Fibroblast of peridontal ligament (primary cell): ENCODE measurements around the gene PLB1.

Experiments used
- DNase-seq: peaks from one replicate; pipeline ENCODE4 v3.0.0-alpha.2; 2010; ENCODE audit errors: extremely low read depth

Gene PLB1

DNA sequence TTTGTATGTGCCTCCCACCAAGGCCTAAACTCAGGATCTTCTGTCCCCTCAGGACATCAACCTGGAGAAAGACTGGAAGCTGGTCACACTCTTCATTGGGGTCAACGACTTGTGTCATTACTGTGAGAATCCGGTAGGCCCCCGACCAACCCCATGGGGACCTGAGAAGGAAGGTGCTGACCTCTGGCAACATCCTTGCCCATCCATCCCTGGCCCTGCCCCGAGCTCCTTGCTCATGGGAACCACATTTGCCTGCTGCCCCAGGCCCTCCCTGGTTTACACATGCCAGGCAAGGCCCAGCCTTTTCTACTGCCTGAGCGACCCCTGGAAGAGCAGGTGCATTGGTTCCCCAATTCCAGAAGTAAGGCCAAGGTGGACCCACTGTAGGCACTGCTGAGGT is 130.5 kb downstream of the PLB1 start:
- no peak for DNase-seq

DNA sequence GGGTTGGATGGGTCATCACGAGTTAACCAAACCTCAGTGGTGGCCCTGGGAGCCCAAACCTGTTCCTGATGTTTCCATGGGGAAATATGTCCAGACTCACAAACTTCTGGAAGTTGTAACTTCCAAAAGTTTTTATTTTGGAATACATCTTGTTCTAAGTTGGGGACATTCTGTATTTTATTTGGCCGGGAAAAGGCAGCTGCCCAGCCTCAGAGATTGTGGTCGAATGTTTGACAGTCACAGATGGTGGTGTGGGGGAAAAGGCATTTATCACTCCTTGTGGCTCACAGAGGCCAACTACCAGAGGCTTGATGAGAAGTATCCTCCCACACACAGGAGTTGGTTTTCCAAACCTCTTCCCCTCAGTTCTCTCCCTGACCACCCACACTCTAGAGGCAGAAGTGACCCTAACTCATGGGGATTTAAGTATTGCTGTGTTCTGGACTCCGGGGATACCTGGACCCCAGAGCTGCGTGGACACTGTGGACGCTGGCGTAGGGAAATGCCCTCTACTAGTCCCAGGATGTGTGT is 131.1 kb downstream of the PLB1 start:
- no peak for DNase-seq

DNA sequence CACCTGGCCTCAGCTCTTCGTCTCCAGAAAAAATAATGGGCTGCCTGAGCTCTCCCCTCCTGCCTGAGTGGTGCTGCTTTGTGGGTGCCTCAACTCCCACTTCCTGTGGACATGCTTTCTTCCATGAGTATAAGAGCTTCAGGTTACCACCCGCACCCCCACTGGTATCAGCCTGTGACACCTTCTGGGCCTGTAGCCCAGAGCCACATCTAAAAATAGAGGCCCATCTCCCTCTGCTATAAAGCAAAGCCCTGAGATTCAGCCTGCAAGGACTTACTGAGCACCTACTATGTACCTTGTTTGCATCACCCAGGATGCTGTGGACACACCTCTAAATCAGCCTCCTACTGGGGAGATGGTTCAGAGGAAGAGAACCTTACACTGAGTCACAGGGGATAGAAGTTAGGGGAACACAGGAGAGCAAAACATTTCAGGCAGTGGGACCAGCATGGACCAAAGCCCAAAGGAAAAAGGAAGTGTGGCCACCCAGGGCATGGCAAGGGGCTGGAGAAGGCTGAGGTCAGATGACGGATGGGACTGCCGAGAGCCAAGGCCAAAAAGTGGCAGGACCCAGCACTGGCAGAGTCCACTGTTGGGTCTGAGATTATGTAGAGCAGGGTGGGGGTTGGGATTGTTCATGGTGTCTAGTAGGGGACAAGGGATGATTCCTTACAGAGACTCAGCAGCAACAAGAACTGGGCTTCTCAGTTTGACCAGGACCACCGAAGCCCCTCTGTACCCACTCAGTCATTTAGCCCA is 132.0 kb downstream of the PLB1 start:
- DNase-seq = no peak

DNA sequence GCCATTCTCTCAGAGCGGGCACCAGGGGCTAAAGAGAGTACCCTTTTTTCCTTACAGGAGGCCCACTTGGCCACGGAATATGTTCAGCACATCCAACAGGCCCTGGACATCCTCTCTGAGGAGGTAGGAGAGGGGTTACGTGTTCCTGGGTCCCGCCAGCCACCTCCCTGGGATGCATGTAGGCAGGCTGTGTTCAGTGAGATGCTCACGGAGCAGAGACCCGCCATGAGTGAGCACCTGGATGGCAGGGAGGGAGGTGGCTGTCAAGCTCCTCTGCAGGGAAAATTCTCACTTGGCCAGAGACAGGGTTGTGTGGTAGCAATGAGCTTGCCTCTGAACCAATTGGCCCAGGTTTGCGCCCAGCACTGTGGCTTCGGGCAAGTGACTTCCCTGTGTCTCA is 132.6 kb downstream of the PLB1 start:
- DNase-seq = no peak

DNA sequence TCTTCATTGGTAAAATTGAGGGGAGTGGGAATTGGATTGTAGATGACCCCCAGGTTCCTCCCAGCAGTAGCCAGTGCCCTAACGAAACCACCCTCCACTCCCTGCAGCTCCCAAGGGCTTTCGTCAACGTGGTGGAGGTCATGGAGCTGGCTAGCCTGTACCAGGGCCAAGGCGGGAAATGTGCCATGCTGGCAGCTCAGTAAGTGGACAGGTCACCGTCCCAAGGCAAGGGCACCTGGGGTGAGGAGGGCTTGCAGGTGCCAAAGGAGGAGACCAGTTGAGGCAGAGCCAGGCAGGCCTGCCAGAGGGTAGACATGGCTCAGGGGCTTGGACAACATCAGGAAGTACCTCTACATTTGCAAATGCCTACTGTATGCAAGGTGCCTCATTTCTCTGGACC is 133.1 kb downstream of the PLB1 start:
- DNase-seq = no peak

DNA sequence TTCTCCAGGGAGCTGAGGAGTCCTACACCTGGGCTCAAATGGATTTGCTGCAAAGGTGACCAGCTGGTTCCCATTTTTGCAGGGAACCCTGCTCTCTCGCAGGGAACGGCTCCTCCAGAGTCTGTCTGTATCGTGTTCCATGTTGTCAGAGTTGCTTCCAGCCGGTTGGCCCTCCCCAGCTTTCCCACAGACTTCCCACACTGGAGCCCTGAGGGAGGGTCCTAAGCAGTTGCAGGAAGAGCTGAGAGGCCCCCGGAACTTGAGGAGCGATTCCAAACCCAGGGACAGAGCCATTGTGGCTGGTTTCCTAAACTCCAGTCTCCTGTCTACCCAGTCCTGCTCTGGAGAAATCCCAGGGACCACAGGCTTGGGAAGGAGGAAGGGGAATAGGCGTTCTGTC is 134.1 kb downstream of the PLB1 start:
- DNase-seq = no peak

DNA sequence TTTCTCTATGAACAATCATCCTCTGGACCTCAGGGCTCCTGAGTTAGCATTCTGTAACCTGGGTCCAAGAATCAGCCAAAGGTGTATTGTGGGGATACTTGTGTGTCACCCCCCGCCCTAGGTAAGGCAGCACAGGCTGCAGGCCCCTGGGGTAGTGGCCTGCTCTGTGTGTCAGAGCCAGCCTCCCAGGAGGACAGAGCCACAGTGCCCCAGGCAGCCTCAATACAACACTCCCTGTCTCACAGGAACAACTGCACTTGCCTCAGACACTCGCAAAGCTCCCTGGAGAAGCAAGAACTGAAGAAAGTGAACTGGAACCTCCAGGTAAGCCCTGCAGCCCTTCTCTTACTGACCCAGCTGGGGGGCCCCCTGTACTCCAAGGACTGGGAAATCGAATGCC is 134.5 kb downstream of the PLB1 start:
- DNase-seq = no peak

DNA sequence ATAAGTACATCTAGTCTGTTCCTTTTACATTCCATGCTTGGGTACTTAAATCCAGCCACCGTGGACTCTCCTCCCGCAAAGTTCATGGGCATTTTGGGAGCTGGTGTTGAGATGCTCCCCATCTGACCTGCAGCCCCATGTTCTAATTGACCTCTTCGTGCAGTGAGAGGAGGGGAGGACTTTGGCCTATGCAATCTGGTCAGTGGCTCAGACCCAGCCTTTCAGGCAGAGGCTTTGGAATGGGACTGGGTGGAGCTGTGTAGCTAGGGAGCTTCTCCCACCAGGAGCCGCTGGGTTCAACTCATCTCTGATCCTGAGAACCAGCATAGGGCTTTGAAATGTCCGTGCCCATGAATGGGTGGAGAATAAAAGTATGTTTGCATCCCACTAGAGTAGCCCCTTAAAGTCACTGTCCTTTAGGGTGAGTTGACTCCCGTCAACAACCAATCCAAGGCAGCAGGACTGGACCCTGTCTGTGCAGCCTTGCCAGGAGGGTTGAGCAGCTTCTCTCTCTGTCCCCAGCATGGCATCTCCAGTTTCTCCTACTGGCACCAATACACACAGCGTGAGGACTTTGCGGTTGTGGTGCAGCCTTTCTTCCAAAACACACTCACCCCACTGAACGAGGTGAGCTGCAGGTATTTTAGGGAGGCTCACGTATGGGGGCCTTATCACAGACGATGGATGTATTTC is 135.8 kb downstream of the PLB1 start:
- no peak for DNase-seq

DNA sequence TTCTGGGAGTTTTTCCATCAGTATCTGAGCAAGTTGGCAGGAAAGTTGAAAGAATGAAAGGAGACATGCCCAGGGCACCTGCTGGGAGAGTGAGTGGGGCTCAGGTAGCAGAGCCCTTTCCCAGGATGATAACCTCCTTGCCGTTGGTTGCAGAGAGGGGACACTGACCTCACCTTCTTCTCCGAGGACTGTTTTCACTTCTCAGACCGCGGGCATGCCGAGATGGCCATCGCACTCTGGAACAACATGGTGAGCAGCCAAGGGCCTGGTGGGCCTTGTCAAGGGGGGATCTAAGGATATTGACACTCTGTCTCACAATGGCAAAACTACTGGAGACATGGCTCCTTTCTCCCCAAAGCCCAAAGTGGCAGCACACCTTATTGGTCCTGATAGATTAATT is 136.9 kb downstream of the PLB1 start:
- DNase-seq = no peak

DNA sequence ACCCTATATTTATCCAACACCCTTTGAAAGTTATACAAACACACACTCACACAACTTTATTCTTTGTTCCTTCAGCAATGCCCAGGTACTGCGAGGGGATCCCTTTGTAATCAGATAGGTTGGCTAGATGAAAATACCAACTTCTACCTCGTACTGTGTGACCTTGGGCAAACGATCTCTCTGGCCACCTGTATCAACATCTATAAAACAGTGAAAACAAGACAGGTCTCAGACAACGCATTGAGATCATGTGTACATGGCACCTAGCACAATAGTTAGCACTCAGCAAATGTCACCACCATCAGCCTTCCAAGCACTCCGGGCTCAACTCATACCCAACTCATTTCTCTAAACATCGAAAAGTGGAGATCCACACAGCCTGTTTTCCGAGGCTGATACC is 137.3 kb downstream of the PLB1 start:
- DNase-seq = no peak

DNA sequence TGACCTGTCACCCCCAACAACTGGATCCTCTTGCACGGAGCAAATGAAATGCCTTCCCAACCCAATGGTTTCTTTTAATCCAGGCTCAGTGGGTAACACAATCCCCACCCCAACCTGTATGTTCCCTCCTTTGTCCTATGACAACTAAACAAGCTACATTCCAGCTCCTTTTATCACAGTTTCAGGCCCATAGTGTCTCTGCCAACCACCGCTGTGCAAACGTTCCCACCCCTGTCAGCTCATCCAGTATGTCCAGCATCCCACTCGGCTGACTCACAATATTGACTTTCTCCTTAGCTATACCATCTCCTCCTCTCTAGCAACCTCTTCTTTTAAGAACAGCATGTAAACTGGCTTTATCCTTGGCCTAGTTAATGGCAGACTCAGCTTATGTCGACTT is 137.9 kb downstream of the PLB1 start:
- peak; percentile 54 for DNase-seq

DNA sequence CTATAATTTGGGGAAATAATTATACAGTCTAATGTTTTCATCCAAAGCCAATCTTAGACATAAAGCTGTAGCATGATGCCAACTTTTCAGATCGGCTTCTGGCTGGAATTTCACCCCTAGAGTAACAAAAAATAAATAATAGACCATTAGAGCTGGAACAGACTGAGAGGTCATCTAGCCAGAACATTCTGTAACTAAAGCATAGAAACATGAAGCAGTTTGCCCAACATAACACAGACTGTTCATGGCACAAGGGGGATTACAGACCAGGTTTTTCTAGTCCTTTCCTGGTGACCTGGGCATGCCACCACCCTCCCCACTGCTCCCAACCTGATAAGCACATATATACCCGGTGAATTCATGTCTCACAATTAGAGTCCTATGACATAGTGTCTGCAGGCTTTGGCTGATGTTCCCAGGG is 139.3 kb downstream of the PLB1 start:
- DNase-seq = no peak

DNA sequence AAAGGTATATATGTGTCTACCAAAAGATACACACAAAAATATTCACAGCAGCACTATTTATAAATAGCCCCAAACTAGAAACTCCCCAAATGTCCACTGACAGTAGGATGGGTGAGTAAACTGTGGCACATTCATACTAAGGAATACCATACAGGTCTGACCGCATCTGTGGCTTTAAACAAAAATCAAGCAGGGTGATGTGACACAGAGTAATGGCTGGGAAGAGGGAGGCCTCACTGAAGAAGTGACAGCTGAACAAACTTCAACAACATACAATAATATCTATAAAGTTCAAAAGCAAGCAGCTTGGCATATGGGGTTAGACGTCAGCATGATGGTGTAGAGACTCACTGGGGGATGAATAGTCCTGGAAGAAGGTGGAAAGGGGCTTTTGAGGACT is 140.6 kb downstream of the PLB1 start:
- DNase-seq = no peak

DNA sequence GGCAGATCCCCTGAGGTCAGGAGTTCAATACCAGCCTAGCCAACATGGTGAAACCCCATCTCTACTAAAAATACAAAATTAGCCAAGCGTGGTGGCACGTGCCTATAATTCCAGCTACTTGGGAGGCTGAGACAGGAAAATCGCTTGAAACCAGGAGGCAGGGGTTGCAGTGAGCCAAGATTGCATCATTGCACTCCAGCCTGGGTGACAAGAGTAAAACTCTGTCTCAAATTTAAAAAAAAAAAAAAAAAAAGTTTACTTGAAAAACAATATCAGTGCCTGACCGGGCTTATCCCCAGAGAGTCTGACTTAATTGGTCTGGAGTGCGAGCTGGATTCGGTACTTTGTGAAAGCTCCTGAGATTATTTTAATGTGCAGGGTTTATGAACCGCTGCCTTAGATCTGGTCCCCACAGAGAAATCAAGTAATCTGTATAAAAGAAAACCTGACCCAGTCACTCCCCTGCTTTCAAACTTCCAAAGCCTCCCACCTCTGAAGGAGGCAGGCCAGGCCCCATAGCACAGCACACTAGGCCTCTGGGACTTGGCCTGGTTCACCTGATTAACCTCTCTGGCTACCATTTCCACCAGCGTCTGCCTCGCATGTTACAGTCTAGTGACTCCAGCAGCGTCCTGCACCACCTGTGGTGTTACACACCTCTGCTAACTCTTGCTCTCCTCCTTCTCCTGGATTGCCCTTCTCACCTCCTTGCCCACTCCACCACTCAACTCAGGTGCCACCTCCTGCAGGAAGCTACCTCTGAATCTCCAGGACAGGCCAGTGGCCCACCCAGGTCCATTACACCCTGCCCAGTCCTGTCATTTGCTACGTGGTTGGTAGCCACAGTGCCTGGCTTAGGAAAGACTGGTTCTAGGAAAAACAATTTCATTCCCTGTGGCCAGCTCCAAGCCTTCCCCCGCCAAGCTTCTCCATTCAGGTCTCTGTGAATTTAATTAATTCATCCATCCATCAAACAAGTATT is 141.5 kb downstream of the PLB1 start:
- DNase-seq = no peak

DNA sequence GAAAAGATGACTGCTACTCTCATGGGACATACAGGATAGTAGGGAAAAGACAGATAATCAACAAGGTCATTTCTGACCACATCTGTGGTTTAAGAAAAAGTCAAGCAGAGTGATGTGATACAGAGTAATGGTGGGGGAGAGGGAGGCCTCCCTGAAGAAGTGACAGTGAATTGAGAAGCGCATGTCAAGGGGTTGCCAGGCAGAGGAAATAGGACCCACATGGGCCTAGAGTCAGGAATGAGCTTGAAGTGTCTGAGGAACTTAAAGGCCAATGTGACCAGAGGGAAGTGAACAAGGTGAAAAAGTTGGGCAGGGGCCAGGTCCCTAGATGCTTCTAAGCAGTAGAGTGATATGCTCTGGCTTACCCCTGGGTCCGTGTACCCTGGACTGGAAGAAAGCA is 142.2 kb downstream of the PLB1 start:
- DNase-seq = no peak

DNA sequence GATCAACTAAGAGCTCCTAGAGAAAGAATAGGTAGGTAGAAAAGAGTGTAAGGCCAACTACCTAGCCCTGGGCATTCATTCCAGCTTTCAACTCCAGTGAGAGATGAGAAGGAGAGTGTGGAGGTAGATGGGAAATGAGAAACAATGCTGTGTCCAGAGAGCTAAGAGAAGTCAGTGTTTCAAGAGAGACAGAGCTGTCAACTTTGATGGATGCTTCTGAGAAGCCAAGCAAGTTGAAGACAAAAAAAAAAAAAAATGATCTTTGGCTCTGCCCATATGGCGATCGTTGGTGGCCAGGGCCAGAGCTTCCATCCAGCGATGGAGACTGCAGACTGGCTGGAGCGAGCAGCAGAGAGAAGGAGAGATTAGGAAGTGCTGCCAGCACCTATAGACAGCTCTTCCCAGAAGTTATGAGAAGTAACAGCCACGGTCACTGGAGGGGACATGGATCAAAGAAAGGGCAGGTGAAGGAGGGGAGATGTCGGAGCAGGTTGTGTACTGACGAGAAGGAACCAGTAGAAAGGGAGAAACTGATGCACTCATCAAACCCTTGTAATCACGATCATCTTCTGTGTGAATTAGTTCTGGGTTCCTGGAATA is 143.3 kb downstream of the PLB1 start:
- no peak for DNase-seq

DNA sequence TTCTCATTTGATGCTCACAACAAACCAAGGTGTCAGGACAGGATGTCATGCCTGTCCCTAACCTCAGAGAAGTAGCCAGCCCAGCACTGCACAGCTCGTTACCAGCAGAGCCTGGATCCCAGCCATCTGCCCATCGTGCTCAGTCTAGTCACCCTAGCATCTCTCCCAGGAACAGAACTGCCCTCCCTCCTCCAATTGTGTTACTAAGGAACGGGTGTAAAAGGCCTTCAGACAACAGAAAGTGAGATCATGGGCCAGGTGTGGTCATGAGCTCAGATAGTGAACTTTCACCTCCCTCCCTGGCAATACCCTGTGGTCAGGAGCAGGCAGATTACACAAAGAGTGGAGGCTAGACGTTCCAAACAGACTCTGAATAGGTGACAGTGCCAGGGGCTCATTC is 144.0 kb downstream of the PLB1 start:
- DNase-seq = no peak

DNA sequence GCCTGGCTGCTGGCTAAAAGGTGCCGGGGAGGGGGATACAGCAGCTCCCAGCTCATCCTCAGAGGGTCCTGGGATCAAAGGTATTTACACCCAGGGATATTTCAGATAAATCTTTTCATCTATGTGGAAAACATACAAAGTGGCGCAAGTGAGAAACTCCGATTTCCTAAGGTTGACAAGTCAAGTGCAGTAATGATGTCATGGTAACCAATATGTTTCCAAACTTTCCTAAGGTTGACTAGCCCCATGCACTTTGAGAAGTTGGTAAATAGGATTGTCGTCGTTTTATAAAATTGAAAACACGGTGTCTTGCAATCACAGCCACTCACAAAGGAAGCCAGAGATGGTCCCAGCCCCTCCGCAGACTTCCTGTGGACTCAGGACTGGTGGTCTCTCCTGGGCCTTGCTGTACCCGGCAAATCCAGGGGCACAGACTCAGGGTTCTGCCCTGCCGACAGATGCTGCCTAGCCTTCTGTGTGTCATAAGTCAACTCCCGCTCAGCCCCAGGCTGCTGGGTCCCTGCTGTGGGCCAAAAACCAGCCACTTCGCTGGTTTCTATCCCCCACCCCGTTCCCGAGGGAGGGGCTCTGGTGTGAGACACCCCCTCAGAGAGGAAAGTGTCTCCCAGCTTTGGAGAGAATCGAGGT is 144.5 kb downstream of the PLB1 start:
- DNase-seq = no peak

DNA sequence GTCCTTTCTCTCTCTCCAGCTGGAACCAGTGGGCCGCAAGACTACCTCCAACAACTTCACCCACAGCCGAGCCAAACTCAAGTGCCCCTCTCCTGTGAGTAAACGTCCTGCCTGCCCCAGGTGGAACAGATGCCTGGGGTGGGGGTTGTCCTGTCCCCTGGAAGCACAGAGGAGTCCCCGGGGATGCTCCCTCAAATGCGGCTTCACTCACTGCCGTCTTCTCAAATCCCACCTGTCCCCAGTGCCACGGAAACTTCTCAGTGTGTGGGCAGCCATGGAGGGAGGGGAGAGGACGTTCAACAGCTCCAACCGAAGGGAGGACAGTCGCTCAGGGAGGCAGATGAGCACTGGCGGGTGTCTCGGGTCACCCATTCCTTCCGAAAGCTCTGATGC is 145.0 kb downstream of the PLB1 start:
- DNase-seq = no peak

DNA sequence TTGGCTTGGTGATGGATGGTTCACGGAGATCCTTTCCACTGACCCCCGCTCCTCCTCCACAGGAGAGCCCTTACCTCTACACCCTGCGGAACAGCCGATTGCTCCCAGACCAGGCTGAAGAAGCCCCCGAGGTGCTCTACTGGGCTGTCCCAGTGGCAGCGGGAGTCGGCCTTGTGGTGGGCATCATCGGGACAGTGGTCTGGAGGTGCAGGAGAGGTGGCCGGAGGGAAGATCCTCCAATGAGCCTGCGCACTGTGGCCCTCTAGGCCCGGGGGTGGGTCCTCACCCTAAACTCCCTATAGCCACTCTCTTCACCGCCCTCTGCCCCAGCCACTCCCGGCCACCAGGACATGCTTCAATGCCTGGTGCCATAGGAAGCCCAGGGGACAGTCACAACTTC is 146.9 kb downstream of the PLB1 start:
- no peak for DNase-seq

DNA sequence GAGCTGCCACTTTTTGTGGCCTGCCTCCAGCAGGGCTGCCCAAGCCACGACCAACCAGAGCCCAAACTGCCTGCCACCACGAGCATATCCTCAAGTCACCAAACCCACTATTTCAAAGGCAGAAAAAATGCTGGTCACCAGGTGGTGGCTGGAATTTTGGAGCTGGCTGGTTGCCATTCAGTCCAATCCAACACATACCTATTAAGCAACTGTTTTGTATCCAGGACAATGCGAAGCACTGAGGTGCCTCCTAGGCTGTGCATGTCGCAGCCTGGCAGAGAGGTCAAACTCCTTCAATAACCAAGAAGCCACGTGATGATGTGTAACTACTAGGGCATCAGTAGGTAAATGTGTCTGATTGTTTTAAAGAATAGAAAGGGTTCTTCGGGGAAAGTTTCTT is 147.5 kb downstream of the PLB1 start:
- DNase-seq = no peak
